ENCODE measurements around the gene ERH. TPM values are rescaled to one million over a fixed set of nuclear protein-coding genes. Genes with fewer than 3 reads are reported as not detected.

ERH gene
- total and polyA plus RNA-seq, 2 donors (not counting 3 experiments of a cell fraction or from before 2014, with no cell fraction given) = 157 to 263 TPM

DNA sequence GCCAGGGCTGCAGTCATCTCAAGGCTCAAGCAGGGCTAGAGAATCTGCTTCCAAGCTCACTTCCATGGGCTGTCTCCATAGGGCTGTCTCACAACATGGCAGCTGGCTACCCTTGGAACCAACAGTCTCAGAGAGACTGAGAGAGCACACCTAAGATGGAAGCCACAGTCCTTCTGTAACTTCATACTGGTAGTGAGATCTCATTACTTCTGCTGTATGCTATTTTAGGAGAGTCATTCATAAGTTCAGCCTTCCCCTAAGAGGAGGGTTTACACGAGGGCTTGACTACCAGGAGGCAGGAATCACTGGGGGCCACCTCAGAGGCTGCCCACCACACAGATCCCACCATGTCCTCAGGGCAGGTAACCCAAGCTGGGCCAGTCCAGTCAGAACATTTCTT, 29.7 kb downstream of the ERH start:
- no peaks in the 10 kb centered on the region for H3K9me3 ChIP-seq (replicated peaks; ENCODE audit: control insufficient read depth, insufficient read depth, low read length)
- H4K20me1 ChIP-seq (replicated peaks; ENCODE audit: control insufficient read depth, extremely low read depth, insufficient read depth, low read length) = no peaks in the 10 kb centered on the region
- POLR2A ChIA-PET = no interaction called here
- FAIRE-seq = no peak
- H3K4me2 ChIP-seq (ENCODE audit: insufficient read depth, low read length) = no peak overlapping the region
- H3K9ac ChIP-seq (replicated peaks; ENCODE audit: extremely low read depth, insufficient read depth, low read length) = no peak overlapping the region
- CTCF ChIA-PET = interaction anchor here (1.5 kb wide), 1 partner anchor 10 kb away, joined by 4 read pairs; no protein-coding TSS in a partner anchor
- no peaks in the 10 kb centered on the region for H3K36me3 ChIP-seq (ENCODE audit: control insufficient read depth in 2 of 2, extremely low read depth in 1 of 2, insufficient read depth in 2 of 2, low read length in 2 of 2)
- TF ChIP-seq, protein P1, sequence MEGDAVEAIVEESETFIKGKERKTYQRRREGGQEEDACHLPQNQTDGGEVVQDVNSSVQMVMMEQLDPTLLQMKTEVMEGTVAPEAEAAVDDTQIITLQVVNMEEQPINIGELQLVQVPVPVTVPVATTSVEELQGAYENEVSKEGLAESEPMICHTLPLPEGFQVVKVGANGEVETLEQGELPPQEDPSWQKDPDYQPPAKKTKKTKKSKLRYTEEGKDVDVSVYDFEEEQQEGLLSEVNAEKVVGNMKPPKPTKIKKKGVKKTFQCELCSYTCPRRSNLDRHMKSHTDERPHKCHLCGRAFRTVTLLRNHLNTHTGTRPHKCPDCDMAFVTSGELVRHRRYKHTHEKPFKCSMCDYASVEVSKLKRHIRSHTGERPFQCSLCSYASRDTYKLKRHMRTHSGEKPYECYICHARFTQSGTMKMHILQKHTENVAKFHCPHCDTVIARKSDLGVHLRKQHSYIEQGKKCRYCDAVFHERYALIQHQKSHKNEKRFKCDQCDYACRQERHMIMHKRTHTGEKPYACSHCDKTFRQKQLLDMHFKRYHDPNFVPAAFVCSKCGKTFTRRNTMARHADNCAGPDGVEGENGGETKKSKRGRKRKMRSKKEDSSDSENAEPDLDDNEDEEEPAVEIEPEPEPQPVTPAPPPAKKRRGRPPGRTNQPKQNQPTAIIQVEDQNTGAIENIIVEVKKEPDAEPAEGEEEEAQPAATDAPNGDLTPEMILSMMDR (IDR thresholded peaks at IDR 0.05; ENCODE audit: extremely low read depth in 1 of 2, insufficient read depth in 1 of 2, low read depth in 1 of 2, low read length in 2 of 2) = no peak
- no peak for TF ChIP-seq FOS (IDR thresholded peaks at IDR 0.05; ENCODE audit: borderline replicate concordance, insufficient read depth, low read length)
- TF ChIP-seq JUN (IDR thresholded peaks at IDR 0.05; ENCODE audit: borderline replicate concordance, insufficient read depth, insufficient read length, low read depth) = no peak
- TF ChIP-seq MYC (IDR thresholded peaks at IDR 0.05; ENCODE audit: low read depth, low read length) = no peak
- TF ChIP-seq POLR2A (IDR thresholded peaks at IDR 0.05; ENCODE audit: low read depth, low read length) = no peak
- no peak for TF ChIP-seq GATA2 (IDR thresholded peaks at IDR 0.05; ENCODE audit: insufficient read depth, insufficient read length, low read depth, low read length)
- no peak for TF ChIP-seq MAX (IDR thresholded peaks at IDR 0.05; ENCODE audit: insufficient read depth, insufficient read length)
- no peak for TF ChIP-seq EZH2 (IDR thresholded peaks at IDR 0.05; ENCODE audit: borderline replicate concordance, low read depth, low read length, severe bottlenecking)
- no peak for TF ChIP-seq POLR2AphosphoS5 (IDR thresholded peaks at IDR 0.05; ENCODE audit: insufficient read depth, low read depth, low read length)
- no peaks in the 10 kb centered on the region for H3K4me1 ChIP-seq (ENCODE audit: control insufficient read depth, extremely low read depth, insufficient read depth, low read length)
- no peak overlapping the region for H3K27ac ChIP-seq (ENCODE audit: insufficient read depth, low read depth, low read length)
- H3K27me3 ChIP-seq (ENCODE audit: control insufficient read depth in 2 of 2, insufficient read depth in 2 of 2, low read length in 2 of 2) = no peaks in the 10 kb centered on the region
- H2AFZ ChIP-seq (ENCODE audit: low read depth, low read length) = no peak overlapping the region
- BruUV-seq (replicated peaks) = no TSS peak
- intact Hi-C loops (cut with micrococcal nuclease) = no loop called here
- H3K4me3 ChIP-seq (replicated peaks in 1 of 3; ENCODE audit: insufficient read depth in 1 of 3, low read depth in 1 of 3, low read length in 3 of 3) = no peak overlapping the region
- H3K9me1 ChIP-seq (replicated peaks; ENCODE audit: control insufficient read depth, extremely low read depth, insufficient read depth, low read length) = no peaks in the 10 kb centered on the region
- no peaks in the 10 kb centered on the region for H3K79me2 ChIP-seq (ENCODE audit: control insufficient read depth, insufficient read depth, low read length)
- DNase-seq (ENCODE audit: low read depth, low spot score) = no peak
- dilution Hi-C loops (cut with MboI; ENCODE audit: extremely low pct_ligation_motif_present, low sequenced_read_pairs) = no loop called here
